NCI-H1105 (cell line): ENCODE measurements around the gene TMEM74B.
"Not testable (repeated sequence)": the region's sequence is repeated elsewhere in the genome, so short reads cannot be mapped to it uniquely, and the experiment has no call there.

ENCODE experiments used
- DNase-seq: peaks from one replicate; lab custom pipeline; 2025; lab: John Stamatoyannopoulos, UW

Gene TMEM74B

GRCh38 chr20:1178623-1179022 lies 6.2 kb downstream of the TMEM74B start:
- DNase-seq: no peak

DNA sequence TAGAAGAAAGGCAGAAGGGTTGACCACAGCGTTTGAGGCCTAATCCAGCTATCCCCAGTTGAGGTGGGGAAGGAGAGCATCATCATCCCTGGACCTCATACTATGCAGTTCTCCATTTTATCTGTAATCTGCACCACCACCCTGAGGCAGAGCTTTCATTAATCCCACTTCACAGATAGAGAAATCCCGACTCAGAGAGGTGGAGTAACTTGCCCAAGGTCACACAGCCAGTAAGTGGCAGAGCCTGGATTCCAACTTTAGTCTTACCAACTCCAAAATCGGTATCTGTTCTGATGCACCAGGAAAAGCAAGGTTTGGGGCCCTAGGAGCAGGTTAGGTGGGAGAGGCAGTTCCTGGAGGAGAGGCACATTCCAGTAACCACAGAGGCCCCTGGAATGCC lies 6.7 kb downstream of the TMEM74B start:
- DNase-seq: no peak

- DNase-seq: no peak
These were observed 7.1 kb downstream of the TMEM74B start for GRCh38 chr20:1177680-1178079.

DNA sequence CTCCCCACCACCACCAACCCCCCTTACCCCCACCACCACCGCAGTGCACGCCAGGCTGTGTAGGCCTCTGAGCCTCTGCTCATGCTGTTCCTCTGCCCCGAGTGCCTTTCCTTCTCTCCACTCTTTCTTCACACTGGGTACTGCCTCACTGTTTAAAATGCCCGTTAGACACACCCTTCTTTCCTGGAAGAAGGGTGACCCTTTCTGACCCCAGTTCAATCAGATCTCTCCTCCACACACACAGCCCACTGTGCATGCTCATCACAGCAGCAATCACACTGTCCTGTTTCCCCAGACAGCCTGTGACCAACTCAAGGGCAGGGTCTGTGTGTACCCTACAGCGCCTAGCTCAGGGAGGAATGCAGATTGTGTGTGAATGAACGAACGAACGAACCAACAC lies 10.0 kb downstream of the TMEM74B start:
- DNase-seq: no peak

- DNase-seq: no peak
These were observed 11.1 kb downstream of the TMEM74B start for GRCh38 chr20:1173698-1174097.

DNA sequence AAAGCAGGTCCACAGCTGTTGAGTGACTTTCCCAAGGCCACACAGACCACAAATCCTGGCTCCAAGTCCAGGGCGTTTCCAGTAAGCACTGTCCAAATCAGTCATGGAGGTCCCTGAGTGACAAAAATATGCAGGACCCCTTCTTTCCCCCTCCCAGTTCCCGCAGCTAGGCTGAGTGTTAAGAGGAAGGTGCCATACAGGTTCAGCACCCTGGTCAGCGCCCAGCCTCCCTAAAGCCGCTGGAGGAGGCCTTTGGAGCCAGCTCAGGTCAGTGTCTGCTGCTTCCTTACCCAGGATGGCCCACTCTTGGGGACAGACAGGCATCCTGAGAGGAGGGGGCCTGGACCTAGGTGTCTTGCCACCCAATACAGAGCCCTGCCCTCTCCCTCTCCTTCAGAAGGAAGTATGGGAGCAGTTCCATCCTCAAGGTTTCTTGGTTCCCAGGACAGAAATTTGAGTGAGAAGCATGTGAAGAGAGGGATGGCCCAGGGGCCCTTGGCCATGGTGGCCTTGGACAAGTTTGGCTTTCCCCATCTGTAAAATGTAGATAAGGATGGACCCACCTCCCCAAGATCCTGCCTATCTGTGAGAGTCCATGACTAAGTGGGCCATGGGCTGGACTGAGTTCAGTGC lies 13.2 kb downstream of the TMEM74B start:
- DNase-seq: no peak

- no peak for DNase-seq
These were observed 15.6 kb downstream of the TMEM74B start for GRCh38 chr20:1169224-1169623.

- no peak for DNase-seq
These were observed 17.6 kb downstream of the TMEM74B start for GRCh38 chr20:1166948-1167720.

GRCh38 chr20:1165941-1166340 lies 18.8 kb downstream of the TMEM74B start:
- no peak for DNase-seq

- DNase-seq: no peak
These were observed 19.3 kb downstream of the TMEM74B start for GRCh38 chr20:1165521-1165920.

- no peak for DNase-seq
These were observed 19.9 kb downstream of the TMEM74B start for GRCh38 chr20:1164871-1165270.

DNA sequence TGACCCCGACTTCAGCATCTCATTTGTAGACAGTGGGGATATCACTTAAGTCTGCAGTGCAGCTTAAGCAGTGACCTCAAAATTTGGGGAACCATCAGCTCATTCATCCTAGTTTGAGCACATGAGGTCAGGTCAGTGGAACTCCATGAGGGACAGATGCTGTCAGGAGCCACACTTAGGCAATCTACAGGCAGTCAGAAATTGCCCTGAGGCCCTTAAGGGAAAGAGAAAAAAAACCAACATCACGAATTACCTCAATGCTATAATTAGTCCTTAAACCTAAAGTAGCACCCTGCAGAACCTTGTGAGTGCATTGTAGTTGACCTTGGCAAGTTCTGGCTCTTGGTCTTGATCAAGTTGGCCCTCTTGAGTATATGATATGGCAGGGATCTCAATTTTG lies 21.1 kb downstream of the TMEM74B start:
- DNase-seq: no peak

GRCh38 chr20:1163105-1163504 lies 21.7 kb downstream of the TMEM74B start:
- no peak for DNase-seq

DNA sequence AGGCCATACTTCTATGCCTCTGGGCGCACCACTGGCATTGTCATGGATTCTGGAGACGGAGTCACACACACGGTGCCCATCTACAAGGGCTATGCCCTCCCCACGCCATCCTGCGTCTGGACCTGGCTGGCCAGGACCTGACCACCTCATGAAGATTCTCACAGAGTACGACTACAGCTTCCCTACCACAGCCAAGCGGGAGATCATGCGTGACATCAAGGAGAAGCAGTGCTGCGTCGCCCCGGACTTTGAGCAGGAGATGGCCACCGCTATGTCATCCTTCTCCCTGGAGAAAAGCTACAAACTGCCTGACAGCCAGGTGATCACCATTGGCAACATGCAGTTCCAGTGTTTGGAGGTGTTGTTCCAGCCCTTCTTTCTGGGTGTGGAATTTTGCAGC lies 23.8 kb downstream of the TMEM74B start:
- DNase-seq: no peak

DNA sequence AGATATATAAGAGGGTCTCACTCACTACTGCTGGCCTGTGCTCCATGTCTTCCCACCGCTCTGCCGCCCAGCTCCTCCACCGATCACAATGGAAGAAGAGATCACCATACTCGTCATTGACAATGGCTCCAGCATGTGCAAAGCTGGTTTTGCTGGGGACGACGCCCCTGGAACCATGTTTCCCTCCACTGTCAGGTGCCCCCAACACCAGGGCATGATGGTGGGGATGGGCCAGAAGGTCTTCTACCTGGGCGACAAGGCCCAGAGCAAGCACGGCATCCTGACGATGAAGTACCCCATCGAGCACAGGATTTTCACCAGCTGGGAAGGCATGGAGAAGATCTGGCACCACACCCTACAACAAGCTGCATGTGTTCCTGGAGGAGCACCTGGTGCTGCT lies 24.3 kb downstream of the TMEM74B start:
- no peak for DNase-seq

DNA sequence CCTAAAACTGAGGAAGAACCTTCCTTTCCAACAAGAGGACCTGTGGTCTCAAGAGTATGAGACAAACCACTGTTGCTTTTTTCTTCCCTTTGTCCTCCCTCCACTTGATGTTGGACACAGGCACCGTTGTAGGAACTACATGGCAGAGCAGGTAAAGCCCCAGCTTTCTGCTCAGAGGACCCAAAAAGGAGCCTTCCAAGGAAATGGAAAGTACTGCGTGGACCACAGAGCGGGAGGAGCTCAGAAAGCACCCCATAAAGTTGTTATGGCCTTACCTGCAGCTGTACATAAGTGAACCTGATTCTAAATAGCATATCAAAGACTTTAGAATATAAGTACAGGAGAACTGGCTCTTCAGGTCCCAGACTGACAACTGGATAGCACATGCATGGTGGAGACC lies 29.4 kb downstream of the TMEM74B start:
- DNase-seq: no peak

DNA sequence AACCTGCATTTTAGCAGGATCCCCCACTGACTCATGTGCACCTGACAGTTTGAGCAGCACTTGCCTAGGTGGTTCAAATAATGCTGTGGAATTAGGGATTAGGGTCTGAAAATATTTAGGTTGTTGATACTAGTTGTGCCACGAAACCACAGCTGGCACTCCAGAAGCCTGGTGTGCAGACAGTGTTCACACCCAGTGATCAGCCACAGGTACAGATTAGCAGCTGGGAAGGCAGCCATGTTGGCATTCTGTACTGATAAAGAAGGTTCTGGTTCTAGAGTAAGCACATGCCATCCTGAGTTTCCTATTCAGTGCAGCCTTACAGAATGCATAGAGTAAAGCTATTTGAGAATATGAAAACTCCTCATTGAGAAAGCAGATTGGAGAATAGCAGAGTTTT lies 30.1 kb downstream of the TMEM74B start:
- no peak for DNase-seq

DNA sequence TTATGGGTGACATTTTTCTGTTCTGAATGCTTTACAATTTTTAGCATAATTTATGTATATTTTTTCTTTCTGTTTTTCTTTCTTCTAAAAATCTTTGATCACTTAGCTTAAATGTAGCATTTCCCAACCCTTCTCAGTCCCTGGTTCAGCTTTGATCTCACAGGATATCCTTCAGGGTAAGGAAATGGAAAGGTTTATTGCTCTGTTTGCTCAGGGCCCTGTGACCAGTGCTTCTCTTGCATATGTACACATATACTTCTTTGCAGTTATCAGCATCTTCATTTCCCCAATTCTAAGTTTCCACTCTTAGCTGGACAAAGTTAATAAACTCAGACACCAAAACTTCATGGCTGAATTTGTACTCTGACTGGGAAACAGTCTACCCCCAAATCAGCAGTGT lies 30.6 kb downstream of the TMEM74B start:
- DNase-seq: no peak

- no peak for DNase-seq
These were observed 33.8 kb downstream of the TMEM74B start for GRCh38 chr20:1150968-1151367.

DNA sequence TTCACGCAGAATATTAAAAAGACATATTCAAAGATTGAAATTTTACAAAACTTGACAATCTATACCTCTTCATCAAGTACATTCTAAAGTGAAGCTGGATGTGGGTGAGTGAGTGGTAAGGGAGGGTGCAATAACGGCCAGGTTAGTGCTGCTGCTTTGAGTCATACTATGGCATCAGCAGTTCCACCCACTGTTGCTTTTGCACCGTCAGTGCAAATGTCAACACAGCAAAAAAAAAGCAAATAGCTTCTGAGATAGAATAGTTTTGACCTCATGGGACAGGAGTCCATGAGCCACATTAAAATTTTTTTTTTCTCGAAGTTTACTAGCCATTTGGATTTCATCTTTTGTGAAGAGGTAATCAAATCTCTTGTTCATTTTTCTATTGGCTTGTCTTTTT lies 34.6 kb downstream of the TMEM74B start:
- no peak for DNase-seq

DNA sequence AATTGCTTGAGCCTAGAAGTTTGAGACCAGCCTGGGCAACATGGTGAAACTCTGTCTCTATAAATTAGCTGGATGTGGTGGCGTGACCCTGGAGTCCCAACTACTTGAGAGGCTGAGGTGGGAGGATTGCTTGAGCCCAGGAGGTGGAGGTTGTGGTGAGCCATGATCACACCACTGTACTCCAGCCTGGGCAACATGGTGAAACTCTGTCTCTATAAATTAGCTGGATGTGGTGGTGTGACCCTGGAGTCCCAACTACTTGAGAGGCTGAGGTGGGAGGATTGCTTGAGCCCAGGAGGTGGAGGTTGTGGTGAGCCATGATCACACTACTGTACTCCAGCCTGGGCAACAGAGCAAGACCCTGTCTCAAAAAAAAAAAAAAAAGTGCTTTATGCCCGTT lies 35.0 kb downstream of the TMEM74B start:
- DNase-seq: not testable (repeated sequence)

DNA sequence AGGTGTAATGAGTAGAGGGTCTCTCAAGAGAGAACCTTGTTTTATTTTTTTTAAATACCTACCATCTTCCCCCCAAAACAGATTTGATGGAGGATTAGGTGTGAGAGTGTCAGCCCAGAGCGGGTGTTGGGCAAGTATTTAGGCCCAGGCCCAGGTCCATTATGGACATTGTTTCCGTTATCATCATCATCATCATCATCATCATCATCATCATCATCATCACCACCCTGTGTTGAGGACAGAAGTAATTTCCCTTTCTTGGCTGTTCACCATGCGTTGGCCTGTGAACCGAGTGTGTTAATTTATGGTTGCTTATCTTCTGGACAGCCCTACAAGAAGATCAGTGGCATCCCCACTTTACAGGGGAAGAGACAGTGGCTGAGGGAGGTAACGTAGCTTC lies 37.8 kb downstream of the TMEM74B start:
- DNase-seq: no peak

- DNase-seq: no peak
These were observed 40.2 kb downstream of the TMEM74B start for GRCh38 chr20:1144401-1145172.
